ENCODE data around the gene AKAP6. TPM values are rescaled to one million over a fixed set of nuclear protein-coding genes. Genes with fewer than 3 reads are reported as not detected.

Gene AKAP6
- total RNA-seq, 6 experiments from 2014 or later = 1.7 to 9.6 (median 4.3) TPM

GRCh38 chr14:32514681-32515080, 185.6 kb downstream of the AKAP6 start:
- TF ChIP-seq POLR2A (IDR thresholded peaks at IDR 0.05) = no peak
- no peak for TF ChIP-seq CTCF (IDR thresholded peaks at IDR 0.05)
- Histone ChIP-seq H3K4me1 (peaks cover 0 to 21% (median 0%) of the 10 kb centered on the region in 4 donors), H3K36me3 (no peaks in the 10 kb centered on the region), H3K9me3 (no peaks in the 10 kb centered on the region), H3K27me3 (no peaks in the 10 kb centered on the region), H3K4me3 (no peak overlapping the region), H3K27ac (peak overlapping the region in 1 of 3 donors; percentile 5)
- intact Hi-C loops (cut with DNase I) = no loop called here
- ATAC-seq (no peak), DNase-seq (no peak)

- Histone ChIP-seq H3K4me1 (no peaks in the 10 kb centered on the region), H3K9me3 (no peaks in the 10 kb centered on the region), H3K36me3 (no peaks in the 10 kb centered on the region), H3K27me3 (no peaks in the 10 kb centered on the region), H3K4me3 (no peak overlapping the region), H3K27ac (no peak overlapping the region)
- ATAC-seq = no peak
- TF ChIP-seq POLR2A (IDR thresholded peaks at IDR 0.05) (no peak), CTCF (IDR thresholded peaks at IDR 0.05) (no peak)
- intact Hi-C loops (cut with DNase I) = no loop called here
- 55% methylated on average over 2 of the region's 3 CpGs for WGBS (ENCODE audit: insufficient coverage, low coverage, low lambda C conversion rate, missing lambda C conversion rate)
- DNase-seq = no peak
Observed at GRCh38 chr14:32524609-32525375, 195.7 kb downstream of the AKAP6 start.

- WGBS (ENCODE audit: insufficient coverage, low coverage, low lambda C conversion rate, missing lambda C conversion rate) = 73% methylated on average over 2 of the region's 2 CpGs
- Histone ChIP-seq H3K27me3 (no peaks in the 10 kb centered on the region), H3K4me1 (no peaks in the 10 kb centered on the region), H3K36me3 (no peaks in the 10 kb centered on the region), H3K4me3 (no peak overlapping the region), H3K9me3 (no peaks in the 10 kb centered on the region), H3K27ac (no peak overlapping the region)
- no peak for DNase-seq
- intact Hi-C loops (cut with DNase I) = no loop called here
- ATAC-seq = no peak
- no peak for TF ChIP-seq CTCF (IDR thresholded peaks at IDR 0.05)
Observed at GRCh38 chr14:32525591-32525990, 196.5 kb downstream of the AKAP6 start.

- H3K4me3 ChIP-seq = no peak overlapping the region
- WGBS (ENCODE audit: insufficient coverage, low coverage, low lambda C conversion rate, missing lambda C conversion rate) = 19% methylated on average over 1 of the region's 1 CpG
- TF ChIP-seq CTCF (IDR thresholded peaks at IDR 0.05) (no peak), POLR2A (IDR thresholded peaks at IDR 0.05) (no peak)
- no peak overlapping the region for H3K27ac ChIP-seq
- H3K9me3 ChIP-seq = no peaks in the 10 kb centered on the region
- intact Hi-C loops (cut with DNase I) = no loop called here
- no peak for ATAC-seq
- DNase-seq = no peak
- H3K36me3 ChIP-seq = no peaks in the 10 kb centered on the region
- H3K27me3 ChIP-seq = no peaks in the 10 kb centered on the region
- no peaks in the 10 kb centered on the region for H3K4me1 ChIP-seq
Observed at GRCh38 chr14:32530800-32531199, 201.7 kb downstream of the AKAP6 start.

Measured in right lobe of liver (tissue), 6 donors.